Glutamatergic neuron (in vitro differentiated cells): ENCODE data around the gene LEO1. TPM values are rescaled to one million over a fixed set of nuclear protein-coding genes. Genes with fewer than 3 reads are reported as not detected.

Source experiments
- DNase-seq: peaks from one replicate; pipeline ENCODE4 v3.0.0; 2022
- H3K27ac Mint-ChIP-seq: one replicate; pipeline ENCODE4 v1.8.0; 2020; ENCODE audit warnings: mild to moderate bottlenecking, mixed read lengths, inconsistent platforms; ENCODE audit not compliant: unreplicated experiment
- H3K27me3 Mint-ChIP-seq: one replicate; pipeline ENCODE4 v1.8.0; 2020; ENCODE audit warnings: mild to moderate bottlenecking, moderate library complexity, mixed read lengths, inconsistent platforms; ENCODE audit not compliant: unreplicated experiment
- H3K36me3 Mint-ChIP-seq: one replicate; pipeline ENCODE4 v1.8.0; 2020; ENCODE audit warnings: mild to moderate bottlenecking, mixed read lengths, inconsistent platforms; ENCODE audit not compliant: unreplicated experiment
- H3K4me1 Mint-ChIP-seq: one replicate; pipeline ENCODE4 v1.8.0; 2020; ENCODE audit warnings: mild to moderate bottlenecking, low read depth, mixed read lengths, inconsistent platforms; ENCODE audit not compliant: unreplicated experiment
- H3K4me3 Mint-ChIP-seq: one replicate; pipeline ENCODE4 v1.8.0; 2020; ENCODE audit warnings: mild to moderate bottlenecking, mixed read lengths, inconsistent platforms; ENCODE audit not compliant: unreplicated experiment
- H3K9me3 Mint-ChIP-seq: one replicate; pipeline ENCODE4 v1.8.0; 2020; ENCODE audit warnings: mild to moderate bottlenecking, moderate library complexity, mixed read lengths, inconsistent platforms; ENCODE audit not compliant: unreplicated experiment
- total RNA-seq: library from RNA; stranded (reverse); fragmentation: NEBNext Ultra II Directional; extraction: Animal tissue kit (Norgen Biotek cat#: 25700); gene quantifications from one replicate; pipeline ENCODE4 v1.2.1, GENCODE V29; 2021; ENCODE audit not compliant: unreplicated experiment
- TF ChIP-seq, protein P1 (sequence below): fragments of 200-600 bp; sonication (generic); IDR thresholded peaks from one replicate; pipeline ENCODE4 v1.5.0; 2021; ENCODE audit not compliant: partially characterized antibody, unreplicated experiment

The LEO1 gene
- total RNA-seq, 1 donor from 2014 or later: 22.7 TPM

DNA sequence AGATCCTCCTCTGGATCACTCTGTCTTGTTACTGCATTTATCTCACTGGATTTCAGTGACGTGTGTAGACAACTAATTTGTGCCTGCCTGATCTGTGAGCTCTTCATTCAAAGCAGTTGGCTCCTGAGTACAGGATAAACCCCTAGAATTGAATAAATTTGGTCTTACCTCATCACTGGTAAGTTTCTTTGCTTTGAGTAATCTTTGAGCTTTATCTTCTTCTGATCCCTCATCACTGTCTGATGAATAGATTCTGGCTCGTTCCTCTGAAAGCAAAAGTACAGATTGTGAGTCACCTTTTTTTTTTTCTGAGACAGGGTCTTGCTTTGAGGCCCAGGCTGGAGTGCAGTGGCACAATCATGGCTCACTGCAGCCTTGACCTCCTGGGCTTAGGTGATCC, 24.5 kb downstream of the LEO1 start:
- TF ChIP-seq, protein P1, sequence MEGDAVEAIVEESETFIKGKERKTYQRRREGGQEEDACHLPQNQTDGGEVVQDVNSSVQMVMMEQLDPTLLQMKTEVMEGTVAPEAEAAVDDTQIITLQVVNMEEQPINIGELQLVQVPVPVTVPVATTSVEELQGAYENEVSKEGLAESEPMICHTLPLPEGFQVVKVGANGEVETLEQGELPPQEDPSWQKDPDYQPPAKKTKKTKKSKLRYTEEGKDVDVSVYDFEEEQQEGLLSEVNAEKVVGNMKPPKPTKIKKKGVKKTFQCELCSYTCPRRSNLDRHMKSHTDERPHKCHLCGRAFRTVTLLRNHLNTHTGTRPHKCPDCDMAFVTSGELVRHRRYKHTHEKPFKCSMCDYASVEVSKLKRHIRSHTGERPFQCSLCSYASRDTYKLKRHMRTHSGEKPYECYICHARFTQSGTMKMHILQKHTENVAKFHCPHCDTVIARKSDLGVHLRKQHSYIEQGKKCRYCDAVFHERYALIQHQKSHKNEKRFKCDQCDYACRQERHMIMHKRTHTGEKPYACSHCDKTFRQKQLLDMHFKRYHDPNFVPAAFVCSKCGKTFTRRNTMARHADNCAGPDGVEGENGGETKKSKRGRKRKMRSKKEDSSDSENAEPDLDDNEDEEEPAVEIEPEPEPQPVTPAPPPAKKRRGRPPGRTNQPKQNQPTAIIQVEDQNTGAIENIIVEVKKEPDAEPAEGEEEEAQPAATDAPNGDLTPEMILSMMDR: no peak
- H3K4me3 Mint-ChIP-seq: no peak overlapping the region
- no peak for DNase-seq
- H3K27me3 Mint-ChIP-seq: no peaks in the 10 kb centered on the region
- no peaks in the 10 kb centered on the region for H3K4me1 Mint-ChIP-seq
- H3K27ac Mint-ChIP-seq: no peak overlapping the region
- H3K9me3 Mint-ChIP-seq: peaks cover 2% of the 10 kb centered on the region
- H3K36me3 Mint-ChIP-seq: peaks cover 5% of the 10 kb centered on the region

DNA sequence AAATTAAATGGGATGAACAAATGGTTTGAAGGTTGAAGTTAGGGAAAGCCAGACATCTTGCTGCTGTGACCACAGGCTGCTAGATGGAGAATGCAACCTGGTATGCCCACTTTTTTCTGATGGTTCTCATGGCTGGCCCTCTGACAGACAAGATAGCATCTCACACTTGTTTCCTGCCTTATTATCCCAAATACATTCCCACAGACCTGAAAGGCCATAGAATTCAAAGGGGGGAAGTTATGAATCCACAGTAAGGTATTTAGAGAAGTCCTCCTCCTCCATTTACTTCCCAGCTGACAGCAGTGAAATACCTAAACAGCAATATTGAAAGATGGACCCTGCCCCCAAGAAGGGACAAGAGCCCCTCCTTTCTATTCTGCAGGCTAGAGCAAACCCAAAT, 32.4 kb downstream of the LEO1 start:
- Mint-ChIP-seq H3K4me1 (no peaks in the 10 kb centered on the region), H3K4me3 (no peak overlapping the region), H3K9me3 (no peaks in the 10 kb centered on the region), H3K36me3 (no peaks in the 10 kb centered on the region), H3K27me3 (no peaks in the 10 kb centered on the region), H3K27ac (no peak overlapping the region)
- DNase-seq: no peak
- TF ChIP-seq, protein P1: no peak

DNA sequence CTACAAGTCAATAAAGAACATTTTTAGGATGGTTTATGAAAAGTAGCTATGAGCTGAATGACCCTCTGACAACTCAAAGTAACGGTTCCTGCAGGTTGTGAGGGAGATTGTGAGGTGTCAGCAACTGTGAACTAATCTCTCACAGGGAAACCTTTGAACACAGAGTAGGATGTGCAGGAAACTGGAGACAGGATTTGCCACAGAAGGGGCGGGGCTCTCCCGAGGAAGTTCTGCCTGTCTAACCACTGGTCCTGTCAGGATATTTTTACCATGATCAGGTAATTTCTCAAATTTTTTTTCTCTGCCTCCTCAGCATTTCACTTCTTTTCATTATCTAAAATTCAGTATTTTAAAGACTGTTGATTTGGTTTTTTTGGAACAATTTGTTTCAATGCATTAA, 33.3 kb downstream of the LEO1 start:
- Mint-ChIP-seq H3K27me3 (no peaks in the 10 kb centered on the region), H3K36me3 (no peaks in the 10 kb centered on the region), H3K4me3 (no peak overlapping the region), H3K27ac (no peak overlapping the region), H3K9me3 (no peaks in the 10 kb centered on the region), H3K4me1 (no peaks in the 10 kb centered on the region)
- no peak for DNase-seq
- TF ChIP-seq, protein P1: no peak

DNA sequence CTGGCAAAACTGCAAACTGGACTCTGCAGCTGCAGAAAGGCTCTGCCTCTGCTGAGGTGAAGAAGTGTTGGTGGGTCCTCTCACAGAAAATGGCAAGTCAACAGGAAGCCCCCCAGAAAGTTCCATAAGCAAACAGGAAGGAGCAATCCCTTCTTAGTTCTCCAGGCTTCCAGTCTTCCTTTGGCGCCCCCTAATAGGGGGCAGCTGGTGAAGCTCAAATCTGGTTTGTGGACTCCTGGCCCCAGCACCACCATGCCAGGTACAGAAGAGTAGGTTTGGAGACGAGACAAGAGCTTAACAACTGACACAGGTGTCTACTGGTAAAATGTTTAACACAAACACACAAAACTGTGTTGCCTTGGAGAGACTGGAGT, 35.5 kb downstream of the LEO1 start:
- H3K4me3 Mint-ChIP-seq: no peak overlapping the region
- TF ChIP-seq, protein P1: no peak
- DNase-seq: no peak
- H3K36me3 Mint-ChIP-seq: no peaks in the 10 kb centered on the region
- H3K27ac Mint-ChIP-seq: no peak overlapping the region
- H3K9me3 Mint-ChIP-seq: no peaks in the 10 kb centered on the region
- peaks cover 1% of the 10 kb centered on the region for H3K27me3 Mint-ChIP-seq
- H3K4me1 Mint-ChIP-seq: peaks cover 3% of the 10 kb centered on the region

DNA sequence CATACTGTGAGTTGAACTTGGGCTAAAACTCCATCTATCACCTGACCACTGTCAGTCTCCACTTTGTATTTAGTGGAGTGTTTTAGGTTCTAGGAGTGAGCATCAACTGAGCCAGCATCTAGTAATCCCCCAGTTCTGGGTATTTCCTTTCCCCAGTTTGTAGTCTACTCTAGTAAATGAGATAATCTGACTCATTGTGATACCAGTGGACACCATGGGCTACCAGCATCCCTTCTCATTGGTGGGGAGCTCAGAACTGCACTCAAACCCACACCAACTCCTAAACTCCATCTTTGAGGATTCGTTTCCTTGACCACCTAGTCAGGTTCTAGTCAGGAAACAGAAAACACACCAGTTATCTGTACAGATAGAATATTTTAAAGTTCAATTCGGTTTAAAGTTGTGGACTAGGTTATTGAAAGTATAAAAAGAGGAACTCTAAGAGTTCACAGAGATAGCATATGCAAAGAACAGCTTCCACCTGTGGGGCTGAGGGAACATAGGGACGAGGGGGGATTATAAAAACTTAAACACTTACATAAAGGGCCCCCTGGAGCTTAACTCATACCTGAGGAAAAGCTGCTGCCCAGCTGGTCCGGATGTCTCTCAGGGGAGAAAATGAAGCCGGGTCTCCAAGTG, 36.0 kb downstream of the LEO1 start:
- DNase-seq: no peak
- peaks cover 3% of the 10 kb centered on the region for H3K4me1 Mint-ChIP-seq
- no peaks in the 10 kb centered on the region for H3K9me3 Mint-ChIP-seq
- no peak overlapping the region for H3K4me3 Mint-ChIP-seq
- no peaks in the 10 kb centered on the region for H3K36me3 Mint-ChIP-seq
- TF ChIP-seq, protein P1: no peak
- peaks cover 1% of the 10 kb centered on the region for H3K27me3 Mint-ChIP-seq
- no peak overlapping the region for H3K27ac Mint-ChIP-seq
